Measurements from ENCODE around the gene PLEKHA7. TPM values are rescaled to one million over a fixed set of nuclear protein-coding genes. Genes with fewer than 3 reads are reported as not detected.
A peak's percentile ranks its signal among the peaks of the same experiment; 100 is the strongest.
"Not testable (repeated sequence)": the region's sequence is repeated elsewhere in the genome, so short reads cannot be mapped to it uniquely, and the experiment has no call there.

Gene PLEKHA7, protein sequence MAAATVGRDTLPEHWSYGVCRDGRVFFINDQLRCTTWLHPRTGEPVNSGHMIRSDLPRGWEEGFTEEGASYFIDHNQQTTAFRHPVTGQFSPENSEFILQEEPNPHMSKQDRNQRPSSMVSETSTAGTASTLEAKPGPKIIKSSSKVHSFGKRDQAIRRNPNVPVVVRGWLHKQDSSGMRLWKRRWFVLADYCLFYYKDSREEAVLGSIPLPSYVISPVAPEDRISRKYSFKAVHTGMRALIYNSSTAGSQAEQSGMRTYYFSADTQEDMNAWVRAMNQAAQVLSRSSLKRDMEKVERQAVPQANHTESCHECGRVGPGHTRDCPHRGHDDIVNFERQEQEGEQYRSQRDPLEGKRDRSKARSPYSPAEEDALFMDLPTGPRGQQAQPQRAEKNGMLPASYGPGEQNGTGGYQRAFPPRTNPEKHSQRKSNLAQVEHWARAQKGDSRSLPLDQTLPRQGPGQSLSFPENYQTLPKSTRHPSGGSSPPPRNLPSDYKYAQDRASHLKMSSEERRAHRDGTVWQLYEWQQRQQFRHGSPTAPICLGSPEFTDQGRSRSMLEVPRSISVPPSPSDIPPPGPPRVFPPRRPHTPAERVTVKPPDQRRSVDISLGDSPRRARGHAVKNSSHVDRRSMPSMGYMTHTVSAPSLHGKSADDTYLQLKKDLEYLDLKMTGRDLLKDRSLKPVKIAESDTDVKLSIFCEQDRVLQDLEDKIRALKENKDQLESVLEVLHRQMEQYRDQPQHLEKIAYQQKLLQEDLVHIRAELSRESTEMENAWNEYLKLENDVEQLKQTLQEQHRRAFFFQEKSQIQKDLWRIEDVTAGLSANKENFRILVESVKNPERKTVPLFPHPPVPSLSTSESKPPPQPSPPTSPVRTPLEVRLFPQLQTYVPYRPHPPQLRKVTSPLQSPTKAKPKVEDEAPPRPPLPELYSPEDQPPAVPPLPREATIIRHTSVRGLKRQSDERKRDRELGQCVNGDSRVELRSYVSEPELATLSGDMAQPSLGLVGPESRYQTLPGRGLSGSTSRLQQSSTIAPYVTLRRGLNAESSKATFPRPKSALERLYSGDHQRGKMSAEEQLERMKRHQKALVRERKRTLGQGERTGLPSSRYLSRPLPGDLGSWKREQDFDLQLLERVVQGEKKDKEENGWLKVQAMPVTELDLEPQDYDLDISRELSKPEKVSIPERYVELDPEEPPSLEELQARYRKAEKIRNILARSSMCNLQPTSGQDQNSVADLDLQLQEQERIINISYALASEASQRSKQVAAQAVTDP
- total RNA-seq = 1.8 and 3.4 TPM in 2 replicates

GRCh38 chr11:17014321-17014832 lies at the start of gene PLEKHA7:
PLEKHA7 (minus strand) TSS chr11:17014414; CDS start chr11:17014401, 13 bp downstream.
- no peak for DNase-seq (ENCODE audit: low read depth in 2 of 2)

DNA sequence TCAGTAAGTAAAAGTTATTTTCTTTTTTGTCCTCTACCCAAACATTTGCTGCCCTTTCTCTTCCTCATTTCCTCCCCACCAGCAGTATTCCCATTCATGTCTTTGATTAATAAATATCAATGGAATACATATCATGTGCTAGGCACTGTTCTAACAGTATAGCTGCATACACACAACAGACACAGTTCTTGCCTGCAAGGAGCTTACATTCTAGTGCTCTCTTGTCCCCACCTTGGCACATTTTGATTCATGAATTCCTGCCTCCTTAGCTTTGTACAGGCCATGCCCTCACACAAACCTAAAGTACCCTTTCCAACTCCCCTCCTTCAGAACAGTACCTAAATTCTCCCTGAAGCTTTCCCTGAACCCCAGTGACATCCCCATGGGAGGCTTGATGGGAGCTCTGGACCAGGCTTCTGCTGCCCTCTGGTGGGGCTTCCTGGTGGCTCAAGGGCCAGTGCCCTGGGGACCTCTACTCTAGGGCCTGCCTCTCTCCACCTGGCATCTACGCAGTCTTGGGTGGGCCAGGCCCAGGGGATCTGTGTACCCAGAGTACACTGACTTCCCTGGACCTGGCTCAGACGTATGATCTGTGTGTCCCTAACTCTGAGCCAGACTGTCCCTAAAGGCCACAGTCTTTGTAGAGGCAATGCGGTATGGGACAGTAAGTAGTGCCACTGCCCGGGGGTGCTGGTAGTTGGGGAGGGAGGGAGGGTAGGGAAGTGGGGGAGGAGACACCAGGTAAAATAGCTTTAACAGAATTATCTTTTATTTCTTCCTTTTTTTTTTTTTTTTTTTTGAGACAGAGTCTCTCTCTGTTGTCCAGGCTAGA lies 49.2 kb upstream of the PLEKHA7 start:
- DNase-seq (ENCODE audit: low read depth in 2 of 2) = peak; percentile 26 to 53

DNA sequence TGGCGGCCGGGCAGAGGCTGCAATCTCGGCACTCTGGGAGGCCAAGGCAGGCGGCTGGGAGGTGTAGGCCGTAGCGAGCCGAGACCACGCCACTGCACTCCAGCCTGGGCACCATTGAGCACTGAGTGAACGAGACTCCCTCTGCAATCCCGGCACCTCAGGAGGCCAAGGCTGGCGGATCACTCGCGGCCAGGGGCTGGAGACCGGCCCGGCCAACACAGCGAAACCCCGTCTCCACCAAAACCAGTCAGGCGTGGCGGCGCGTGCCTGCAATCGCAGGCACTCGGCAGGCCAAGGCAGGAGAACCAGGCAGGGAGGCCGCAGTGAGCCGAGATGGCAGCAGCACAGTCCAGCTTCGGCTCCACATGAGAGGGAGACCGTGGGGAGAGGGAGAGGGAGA lies 36.9 kb upstream of the PLEKHA7 start:
- DNase-seq (ENCODE audit: low read depth in 2 of 2) = not testable (repeated sequence)

- not testable (repeated sequence) for DNase-seq (ENCODE audit: low read depth in 2 of 2)
These were observed 34.3 kb upstream of the PLEKHA7 start for GRCh38 chr11:17048491-17048890.

GRCh38 chr11:17046690-17047089 lies 32.5 kb upstream of the PLEKHA7 start:
- no peak for DNase-seq (ENCODE audit: low read depth in 2 of 2)

DNA sequence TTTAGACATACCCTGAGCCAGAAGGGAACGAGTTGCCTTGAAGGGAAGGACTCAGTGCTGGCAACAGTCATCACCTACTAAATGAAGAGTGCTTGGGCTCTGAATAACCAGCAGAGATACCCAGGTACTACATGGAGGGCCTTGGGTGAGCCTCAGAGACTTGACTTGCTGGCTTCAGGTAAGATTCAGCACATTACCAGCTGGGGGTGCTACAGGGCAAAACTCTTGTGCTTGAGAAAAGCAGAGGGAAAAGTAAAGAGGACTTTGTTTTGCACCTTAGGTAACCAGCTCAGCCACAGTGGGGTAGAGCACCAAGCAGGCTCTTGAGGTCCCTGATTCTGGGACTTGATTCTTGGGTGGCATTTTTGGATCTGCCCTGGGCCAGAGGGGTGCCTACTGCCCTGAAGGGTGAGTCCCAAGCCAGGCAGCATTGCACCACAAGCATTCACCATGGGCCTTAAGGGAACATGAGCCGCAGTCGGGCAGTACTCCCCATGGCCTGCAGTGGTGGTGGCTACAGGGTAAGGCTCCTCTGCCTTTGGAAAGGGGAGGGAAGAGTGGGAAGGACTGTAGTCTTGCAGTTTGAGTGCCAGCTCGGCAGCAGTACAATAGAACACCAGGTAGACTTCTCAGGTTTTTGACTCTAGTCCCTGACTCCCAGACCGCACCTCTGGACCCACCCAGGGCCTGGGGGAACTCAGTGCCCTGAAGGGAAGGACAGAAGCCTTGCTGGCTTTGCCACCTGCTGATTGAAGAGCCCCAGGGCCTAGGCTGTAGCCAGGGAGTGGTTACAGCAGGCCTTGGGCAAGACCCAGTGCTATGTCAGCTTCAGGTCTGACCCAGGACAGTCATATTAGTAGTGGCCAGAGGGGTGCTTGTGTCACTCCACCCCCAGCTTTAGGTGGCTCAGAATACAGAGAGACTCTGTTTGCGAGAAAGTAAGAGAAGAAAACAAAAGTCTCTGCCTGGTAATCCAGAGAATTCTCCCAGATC lies 22.7 kb upstream of the PLEKHA7 start:
- no peak for DNase-seq (ENCODE audit: low read depth in 2 of 2)

- DNase-seq (ENCODE audit: low read depth in 2 of 2) = not testable (repeated sequence)
These were observed 19.8 kb upstream of the PLEKHA7 start for GRCh38 chr11:17034027-17034426.

- no peak for DNase-seq (ENCODE audit: low read depth in 2 of 2)
These were observed 12.4 kb upstream of the PLEKHA7 start for GRCh38 chr11:17026487-17027082.

- DNase-seq (ENCODE audit: low read depth in 2 of 2) = no peak
These were observed 10.7 kb upstream of the PLEKHA7 start for GRCh38 chr11:17024924-17025323.

DNA sequence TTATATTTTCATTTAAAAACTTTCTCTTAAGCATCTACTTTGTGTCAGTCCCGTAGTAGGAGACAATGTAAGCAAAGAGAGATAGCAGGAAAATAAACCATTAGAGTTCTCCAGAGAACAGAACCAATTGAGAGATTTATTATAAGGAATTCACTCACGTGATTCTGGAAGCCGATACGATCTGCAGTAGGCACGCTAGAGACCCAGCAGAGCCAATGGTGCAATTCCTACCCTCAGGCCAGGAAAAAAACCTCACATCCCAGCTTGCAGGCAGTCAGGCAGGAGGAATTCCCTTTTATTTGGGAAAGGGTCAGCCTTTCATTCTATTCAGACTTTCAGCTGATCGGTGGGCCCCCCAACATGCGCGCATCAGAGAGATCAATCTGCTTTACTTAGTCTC lies 7.3 kb upstream of the PLEKHA7 start:
- no peak for DNase-seq (ENCODE audit: low read depth in 2 of 2)

DNA sequence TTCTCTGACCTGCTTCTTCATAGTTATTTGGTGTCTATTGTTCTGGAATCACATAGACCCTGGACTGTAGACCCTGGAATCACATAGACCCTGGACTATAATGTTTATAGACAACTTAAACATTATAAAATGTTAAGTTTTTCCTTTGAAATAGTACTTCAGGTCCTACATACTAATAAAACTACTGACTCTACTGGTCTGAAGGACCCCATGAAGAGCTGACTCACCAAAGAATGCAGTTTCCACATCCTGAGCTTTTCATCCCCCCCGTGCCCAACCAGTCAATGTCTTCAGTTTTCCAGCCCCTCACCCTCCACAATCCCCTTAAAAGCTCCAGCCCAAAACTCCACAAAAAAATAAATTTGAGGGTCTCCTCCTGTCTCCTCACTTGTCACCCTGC lies 6.6 kb upstream of the PLEKHA7 start:
- no peak for DNase-seq (ENCODE audit: low read depth in 2 of 2)

- DNase-seq (ENCODE audit: low read depth in 2 of 2) = no peak
These were observed 5.0 kb upstream of the PLEKHA7 start for GRCh38 chr11:17019232-17019631.

DNA sequence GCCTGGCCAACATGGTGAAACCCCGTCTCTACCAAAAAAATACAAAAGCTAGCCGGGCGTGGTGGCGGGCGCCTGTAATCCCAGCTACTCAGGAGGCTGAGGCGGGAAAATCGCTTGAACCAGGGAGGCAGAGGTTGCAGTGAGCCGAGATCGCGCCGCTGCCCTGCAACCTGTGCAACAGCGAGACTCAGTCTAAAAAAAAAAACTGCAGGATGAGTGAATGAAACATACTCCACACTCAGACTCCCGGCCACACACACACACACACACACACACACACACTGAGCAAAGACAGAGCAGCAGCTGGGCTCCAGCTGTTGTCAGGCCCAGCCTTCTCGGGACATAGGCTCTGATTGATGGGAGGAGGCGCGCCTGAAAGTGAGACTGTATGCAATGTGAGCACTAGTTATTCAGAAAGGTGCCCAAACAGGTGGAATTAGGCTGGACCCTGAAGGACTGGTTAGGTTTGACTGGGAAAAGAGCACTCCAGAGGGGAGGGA lies 1.5 kb upstream of the PLEKHA7 start:
- DNase-seq (ENCODE audit: low read depth in 2 of 2) = no peak

DNA sequence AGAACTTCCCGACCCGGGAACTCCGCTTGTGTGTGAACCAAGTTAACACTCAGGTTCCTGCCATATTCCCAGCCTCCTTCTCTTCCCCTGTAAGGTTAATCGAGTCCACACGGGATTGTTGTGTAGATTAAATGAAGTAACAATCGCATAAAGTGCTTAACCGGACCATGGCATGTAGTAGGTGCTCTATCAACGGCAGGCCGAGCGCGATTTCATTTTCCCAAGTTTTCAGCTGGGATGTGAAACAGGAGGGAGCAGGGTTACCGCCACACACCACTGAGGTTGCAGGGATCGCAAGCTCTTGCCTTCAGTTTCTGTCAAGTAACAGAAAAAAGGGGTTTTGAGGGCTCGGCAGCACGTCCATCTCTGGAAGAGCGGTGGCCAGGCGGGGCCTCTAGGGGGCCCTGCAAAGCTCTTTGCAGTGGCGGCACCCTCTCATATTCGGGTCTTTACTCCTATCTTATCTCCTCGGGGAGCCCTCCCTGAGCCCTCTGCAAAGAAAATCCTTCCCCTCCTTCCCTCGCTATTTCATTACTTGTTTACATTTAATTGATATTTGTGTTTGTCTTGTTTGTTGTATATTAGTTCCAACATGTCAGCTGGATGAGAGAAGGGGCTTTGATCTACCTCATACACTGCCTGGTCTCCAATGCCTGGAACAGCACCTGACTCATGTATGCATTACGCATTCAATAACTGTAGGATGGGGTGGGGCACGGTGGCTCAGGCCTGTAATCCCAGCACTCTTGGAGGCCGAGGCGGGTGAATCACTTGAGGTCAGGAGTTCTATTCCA lies 816 bp upstream of the PLEKHA7 start:
- DNase-seq (ENCODE audit: low read depth in 2 of 2) = peak in 1 of 2 donors; percentile 41

DNA sequence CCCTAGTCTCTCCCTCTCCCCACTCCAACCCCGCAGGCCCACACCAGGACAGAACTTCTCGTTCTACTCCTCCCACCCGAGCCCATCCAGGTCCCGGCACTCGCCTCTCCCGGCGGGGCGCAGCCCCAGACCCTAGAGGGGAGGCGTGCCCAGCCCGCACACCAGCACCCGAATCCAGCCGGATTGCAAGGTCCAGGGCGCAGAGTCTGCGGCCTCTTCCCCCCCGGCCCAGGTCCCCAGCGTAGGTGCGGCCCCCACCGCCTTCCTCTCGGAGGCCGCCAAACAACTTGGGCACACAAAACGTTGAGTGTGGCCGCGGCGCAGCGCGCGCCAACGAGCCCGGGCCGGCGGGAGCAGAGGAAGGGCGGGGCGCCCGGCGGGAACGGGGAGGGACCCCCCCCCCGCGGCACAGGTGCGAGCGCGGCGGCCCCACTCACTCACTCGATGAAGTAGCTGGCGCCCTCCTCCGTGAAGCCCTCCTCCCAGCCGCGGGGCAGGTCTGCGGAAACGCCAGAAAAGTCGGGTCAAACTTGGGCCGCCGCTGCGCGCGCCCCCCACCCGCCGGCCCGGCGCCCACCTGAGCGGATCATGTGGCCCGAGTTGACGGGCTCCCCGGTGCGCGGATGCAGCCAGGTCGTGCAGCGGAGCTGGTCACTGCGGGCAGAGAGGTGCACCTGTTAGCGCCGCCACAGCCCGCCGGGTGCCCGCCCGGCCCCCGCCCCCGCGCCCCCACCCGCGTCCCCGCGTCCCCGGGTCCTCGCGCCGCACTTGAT lies 480 bp downstream of the PLEKHA7 start:
- DNase-seq (ENCODE audit: low read depth in 2 of 2) = no peak

DNA sequence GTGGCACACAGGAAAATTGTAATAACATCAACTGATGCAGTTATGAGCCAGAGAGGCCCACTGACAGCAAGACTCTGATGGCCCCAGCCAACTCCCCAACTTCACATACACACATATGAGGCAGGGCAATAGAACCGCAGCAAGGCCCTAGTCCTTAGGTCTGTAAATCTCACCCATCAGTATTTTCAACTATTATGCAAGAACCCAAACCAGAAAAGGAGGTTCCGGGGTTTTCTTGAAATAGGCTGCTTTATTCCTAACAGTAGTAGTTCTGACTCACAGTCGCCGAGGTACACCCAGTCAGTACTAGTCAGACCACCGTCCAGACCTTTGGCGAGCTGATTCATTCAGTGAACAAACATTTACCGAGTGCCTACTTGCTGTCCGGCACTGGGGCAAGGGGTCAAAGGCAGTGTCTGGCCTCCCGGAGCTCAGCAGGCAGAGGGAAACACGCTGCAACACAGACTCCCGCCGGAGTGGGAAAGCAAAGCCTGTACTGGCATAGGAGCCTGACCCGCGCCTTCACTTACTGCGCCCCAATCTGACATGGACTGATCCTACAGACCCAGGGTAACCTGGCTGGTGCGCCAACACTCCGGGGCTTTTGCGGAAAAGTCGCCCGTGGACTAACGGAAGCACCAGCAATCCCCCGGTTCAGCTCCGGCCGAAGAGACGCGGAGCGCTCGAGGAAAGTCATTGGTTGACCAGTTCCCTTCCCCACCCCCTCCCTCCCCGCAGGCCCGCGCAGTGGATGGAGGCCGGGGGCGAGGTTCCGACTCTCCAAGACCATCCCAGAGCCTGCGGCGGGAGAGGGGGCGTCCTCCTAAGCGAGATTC lies 1.3 kb downstream of the PLEKHA7 start:
- peak; percentile 33 to 50 for DNase-seq (ENCODE audit: low read depth in 2 of 2)
